HEK293 (cell line): Measurements from ENCODE around the gene HIGD2B.
"Not testable (repeated sequence)": the region's sequence is repeated elsewhere in the genome, so short reads cannot be mapped to it uniquely, and the experiment has no call there.

Source experiments
- CTCF ChIP-seq: fragments of 450-650 bp; formaldehyde crosslinking; IDR thresholded peaks from 2 replicates; pipeline ENCODE4 v1.5.1; 2016; ENCODE audit warnings: missing biosample characterization, missing genetic modification characterization
- ZNF658 ChIP-seq: fragments of 450-650 bp; formaldehyde crosslinking; IDR thresholded peaks from 2 replicates; pipeline ENCODE4; 2016; ENCODE audit warnings: missing biosample characterization, missing genetic modification characterization
- ZSCAN23 ChIP-seq: fragments of 450-650 bp; formaldehyde crosslinking; IDR thresholded peaks from 2 replicates; pipeline ENCODE4 v1.5.1; 2016; ENCODE audit warnings: missing biosample characterization, missing genetic modification characterization

DNA sequence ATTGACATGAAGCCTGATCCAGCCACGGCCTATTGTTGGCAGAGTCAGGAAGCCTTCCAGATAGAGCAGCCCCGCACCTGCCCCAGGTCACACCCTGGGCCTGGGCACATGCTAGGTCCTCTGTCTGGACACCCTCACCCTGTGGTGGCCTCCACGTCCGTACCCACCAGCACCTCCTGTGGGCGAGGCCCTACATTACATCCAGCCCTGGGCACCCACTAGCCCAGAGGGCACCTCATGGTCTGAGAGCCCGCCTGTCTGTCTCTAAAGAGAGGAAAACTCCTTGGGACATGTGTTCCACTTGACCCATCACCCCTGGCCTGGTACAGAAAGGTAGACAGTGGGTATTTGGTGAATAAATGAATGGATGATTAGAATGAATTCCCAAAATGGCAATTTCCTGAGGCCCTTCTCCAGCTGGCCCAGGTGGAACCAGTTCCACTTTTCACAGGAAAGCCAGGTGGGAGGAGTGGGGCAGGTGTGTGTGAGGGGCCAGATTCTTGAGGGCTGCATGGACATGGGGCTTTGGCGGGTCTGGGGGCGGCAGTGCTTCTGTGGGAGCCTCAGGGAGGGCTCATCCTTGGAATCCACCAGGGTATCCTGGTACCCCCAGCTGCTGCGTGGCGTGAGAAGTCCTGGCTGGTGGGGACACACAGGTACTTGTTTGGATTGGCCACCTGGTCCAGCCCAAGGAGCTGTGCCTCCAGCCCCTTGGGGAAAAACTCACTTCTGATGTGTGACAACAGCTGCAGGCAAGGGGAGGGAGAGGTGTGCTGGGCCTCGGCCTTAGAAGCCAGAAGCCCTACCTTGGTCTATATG is 57.5 kb downstream of the HIGD2B start:
- not testable (repeated sequence) for TF ChIP-seq CTCF, ZNF658, ZSCAN23 (tag by site-specific recombination)
